ENCODE measurements around the gene CFAP157. TPM values are rescaled to one million over a fixed set of nuclear protein-coding genes. Genes with fewer than 3 reads are reported as not detected.

CFAP157 gene
- total RNA-seq, 1 experiment from 2014 or later, result 0.22 TPM

- Histone ChIP-seq H3K9me3 (ENCODE audit: control insufficient read depth in 1 of 2, insufficient read depth in 1 of 2, low read depth in 1 of 2, low read length in 2 of 2) (no peaks in the 10 kb centered on the region), H3K9ac (ENCODE audit: low read length) (no peak overlapping the region), H3K27ac (ENCODE audit: low read depth, low read length) (no peak overlapping the region), H2AFZ (ENCODE audit: low read depth, low read length, poor library complexity, severe bottlenecking) (no peak overlapping the region), H3K4me2 (ENCODE audit: low read length) (no peak overlapping the region), H3K79me2 (ENCODE audit: insufficient read depth, low read length) (no peaks in the 10 kb centered on the region), H4K20me1 (ENCODE audit: insufficient read depth) (no peaks in the 10 kb centered on the region), H3K27me3 (ENCODE audit: insufficient read depth, low read length) (no peaks in the 10 kb centered on the region), H3K9me2 (ENCODE audit: insufficient read depth) (no peaks in the 10 kb centered on the region), H3K36me3 (ENCODE audit: control insufficient read depth in 1 of 2, insufficient read depth in 2 of 2, low read length in 2 of 2) (no peaks in the 10 kb centered on the region), H3K4me3 (replicated peaks in 1 of 2; ENCODE audit: low read depth in 1 of 2, low read length in 2 of 2) (no peak overlapping the region), H3K4me1 (ENCODE audit: control insufficient read depth in 1 of 2, insufficient read depth in 2 of 2, low read length in 2 of 2) (peaks cover 17 to 34% of the 10 kb centered on the region in 2 experiments)
- RAD21 ChIA-PET (ENCODE audit: low non-redundant PET in 1 of 2, low total read pairs in 2 of 2, uncharacterized antibody in 2 of 2, unreplicated experiment in 2 of 2), result interaction anchor here in 1 of 2 experiments (1.2 kb wide), 1 partner anchor 29 kb away, joined by 3 read pairs; the partner anchor contains the start of gene TOR2A
- intact Hi-C loops (cut with micrococcal nuclease), result no loop called here
- ATAC-seq (no peak), DNase-seq (ENCODE audit: low read depth, low spot score) (no peak)
- TF ChIP-seq CEBPB (IDR thresholded peaks at IDR 0.05; ENCODE audit: low read depth), result no peak
- TF ChIP-seq SIN3A (IDR thresholded peaks at IDR 0.05; ENCODE audit: low read depth), result no peak
- TF ChIP-seq ZBTB33 (IDR thresholded peaks at IDR 0.05; ENCODE audit: extremely low read depth, insufficient replicate concordance, low read length), result no peak
- no peak for TF ChIP-seq EZH2 (IDR thresholded peaks at IDR 0.05)
- TF ChIP-seq TCF7L2 (IDR thresholded peaks at IDR 0.05; ENCODE audit: borderline replicate concordance, extremely low read depth, insufficient read depth, insufficient read length), result no peak
- no peak for TF ChIP-seq RAD21 (IDR thresholded peaks at IDR 0.05; ENCODE audit: low read depth)
- TF ChIP-seq EGR1 (IDR thresholded peaks at IDR 0.05; ENCODE audit: low read depth), result no peak
- TF ChIP-seq EZH2phosphoT487 (IDR thresholded peaks at IDR 0.05; ENCODE audit: borderline replicate concordance), result no peak
- TF ChIP-seq FOSL1 (IDR thresholded peaks at IDR 0.05; ENCODE audit: low read depth), result no peak
- TF ChIP-seq JUND (IDR thresholded peaks at IDR 0.05), result no peak
- TF ChIP-seq CTCF (IDR thresholded peaks at IDR 0.05 in 2 of 3, conservative IDR thresholded peaks at IDR 0.05 in 1 of 3; ENCODE audit: borderline replicate concordance in 1 of 3, insufficient read depth in 1 of 3, low read depth in 2 of 3, low read length in 2 of 3), result no peak
- no peak for TF ChIP-seq ZNF274 (IDR thresholded peaks at IDR 0.05; ENCODE audit: low read depth, low read length)
- TF ChIP-seq SP1 (IDR thresholded peaks at IDR 0.05; ENCODE audit: low read depth), result no peak
- TF ChIP-seq YY1 (IDR thresholded peaks at IDR 0.05; ENCODE audit: extremely low read depth, insufficient replicate concordance, low read depth, low read length), result no peak
- TF ChIP-seq SRF (IDR thresholded peaks at IDR 0.05; ENCODE audit: low read depth), result no peak
- TF ChIP-seq ATF3 (IDR thresholded peaks at IDR 0.05), result no peak
- TF ChIP-seq ELF1 (IDR thresholded peaks at IDR 0.05; ENCODE audit: borderline replicate concordance, low read depth), result no peak
- POLR2A ChIA-PET, result interaction anchor here (1.3 kb wide), 1 partner anchor 16 kb away, joined by 3 read pairs; no protein-coding TSS in a partner anchor
- no TSS peak for BruUV-seq (replicated peaks)
- CTCF ChIA-PET, result no interaction called here
These were observed 1.0 kb upstream of the CFAP157 start for GRCh38 chr9:127705577-127706379.
